Measurements from ENCODE around the gene CAMK1D. TPM values are rescaled to one million over a fixed set of nuclear protein-coding genes. Genes with fewer than 3 reads are reported as not detected.

CAMK1D gene
- total RNA-seq, 1 experiment from 2014 or later, result 6.3 TPM

- H4K91ac ChIP-seq (ENCODE audit: insufficient read length, low read depth, low read length), result no peak overlapping the region
- H3K79me1 ChIP-seq (ENCODE audit: insufficient read depth, low read depth, low read length, poor library complexity, severe bottlenecking), result no peaks in the 10 kb centered on the region
- no peak overlapping the region for H2BK5ac ChIP-seq (ENCODE audit: insufficient read length, low read length)
- no peaks in the 10 kb centered on the region for H3K27me3 Mint-ChIP-seq (ENCODE audit: low read depth)
- H4K8ac ChIP-seq (replicated peaks; ENCODE audit: insufficient read length, low read depth, low read length), result no peak overlapping the region
- no peak for TF ChIP-seq CTCF (conservative IDR thresholded peaks at IDR 0.05)
- H3K4me1 Mint-ChIP-seq, result peaks cover 28 to 29% of the 10 kb centered on the region in 2 experiments
- no peak overlapping the region for H4K5ac ChIP-seq (ENCODE audit: insufficient read length, low read depth, low read length)
- H3K23me2 ChIP-seq (ENCODE audit: insufficient read length, low read depth, low read length, poor library complexity, severe bottlenecking), result no peaks in the 10 kb centered on the region
- H3K9me3 Mint-ChIP-seq, result peaks cover 14% of the 10 kb centered on the region in 2 experiments
- no peak for DNase-seq
- no peak overlapping the region for H3K27ac ChIP-seq (ENCODE audit: insufficient read length, low read depth, low read length)
- H2BK20ac ChIP-seq (ENCODE audit: low read depth, low read length, poor library complexity, severe bottlenecking), result no peak overlapping the region
- H2BK120ac ChIP-seq (ENCODE audit: low read depth, low read length, poor library complexity, severe bottlenecking), result no peak overlapping the region
- no peak overlapping the region for H3K4ac ChIP-seq (ENCODE audit: low read depth, low read length)
- H2AK5ac ChIP-seq (ENCODE audit: insufficient read length, low read length), result no peak overlapping the region
- H3T11ph ChIP-seq (ENCODE audit: low read length), result no peak overlapping the region
- H2BK15ac ChIP-seq (ENCODE audit: low read depth, low read length), result no peak overlapping the region
- H2AFZ ChIP-seq (ENCODE audit: low read length), result no peak overlapping the region
- H3K4me3 Mint-ChIP-seq, result no peak overlapping the region
- H3K27ac Mint-ChIP-seq, result no peak overlapping the region
- WGBS (ENCODE audit: extremely low coverage, insufficient read length, low lambda C conversion rate), result no CpG with 5 or more reads among the region's 4 CpGs
- H3K4me1 ChIP-seq (ENCODE audit: insufficient read depth, low read length), result peaks cover 3% of the 10 kb centered on the region; the same call in 1 of the 2 replicates
- no peaks in the 10 kb centered on the region for H3K9me3 ChIP-seq (ENCODE audit: control insufficient read depth, low read depth, low read length)
- H3K23ac ChIP-seq (ENCODE audit: insufficient read length, low read depth, low read length), result no peak overlapping the region
- no peaks in the 10 kb centered on the region for H3K79me2 ChIP-seq (ENCODE audit: insufficient read depth, low read length)
- H3K4me2 ChIP-seq (ENCODE audit: insufficient read depth, insufficient read length, low read length), result no peak overlapping the region
- H3K9ac ChIP-seq (ENCODE audit: extremely low read depth, insufficient read length, low read length), result no peak overlapping the region
- H3K36me3 Mint-ChIP-seq (ENCODE audit: insufficient read depth in 1 of 3, low read depth in 3 of 3), result peaks cover 6 to 15% (median 7%) of the 10 kb centered on the region in 3 experiments
- H3K14ac ChIP-seq (ENCODE audit: insufficient read depth, low read length), result no peak overlapping the region
- H3K18ac ChIP-seq (ENCODE audit: insufficient read length, low read depth, low read length), result no peak overlapping the region
- H3K27me3 ChIP-seq (ENCODE audit: insufficient read depth, low read length), result no peaks in the 10 kb centered on the region
- H4K20me1 ChIP-seq (ENCODE audit: control insufficient read depth, insufficient read depth, insufficient read length), result no peaks in the 10 kb centered on the region
- H2BK12ac ChIP-seq (ENCODE audit: insufficient read length, low read depth, low read length), result no peak overlapping the region
- H3K56ac ChIP-seq (ENCODE audit: insufficient read length, low read depth, low read length), result no peak overlapping the region
Observed at GRCh38 chr10:12480440-12480839, 131.1 kb downstream of the CAMK1D start.

All from H9 (cell line).